ENCODE data around the gene DAO.
"Not testable (repeated sequence)": the region's sequence is repeated elsewhere in the genome, so short reads cannot be mapped to it uniquely, and the experiment has no call there.

DAO gene

GRCh38 chr12:108849660-108850059, 30.2 kb upstream of the DAO start:
- DNase-seq (ENCODE audit: low read depth in 2 of 2) = no peak

- DNase-seq (ENCODE audit: low read depth in 2 of 2) = no peak
These were observed 28.9 kb upstream of the DAO start for GRCh38 chr12:108850854-108851573.

- no peak for DNase-seq (ENCODE audit: low read depth in 2 of 2)
These were observed 27.1 kb upstream of the DAO start for GRCh38 chr12:108852674-108853309.

- no peak for DNase-seq (ENCODE audit: low read depth in 2 of 2)
These were observed 26.5 kb upstream of the DAO start for GRCh38 chr12:108853426-108853825.

GRCh38 chr12:108853981-108854446, 25.9 kb upstream of the DAO start:
- no peak for DNase-seq (ENCODE audit: low read depth in 2 of 2)

- DNase-seq (ENCODE audit: low read depth in 2 of 2) = no peak
These were observed 25.2 kb upstream of the DAO start for GRCh38 chr12:108854451-108855283.

GRCh38 chr12:108855284-108856169, 24.4 kb upstream of the DAO start:
- DNase-seq (ENCODE audit: low read depth in 2 of 2) = no peak

- DNase-seq (ENCODE audit: low read depth in 2 of 2) = no peak
These were observed 23.8 kb upstream of the DAO start for GRCh38 chr12:108856170-108856427.

- DNase-seq (ENCODE audit: low read depth in 2 of 2) = peak; percentile 45 to 51
These were observed 23.3 kb upstream of the DAO start for GRCh38 chr12:108856428-108857157.

GRCh38 chr12:108857158-108857407, 22.8 kb upstream of the DAO start:
- DNase-seq (ENCODE audit: low read depth in 2 of 2) = no peak

- DNase-seq (ENCODE audit: low read depth in 2 of 2) = no peak
These were observed 21.4 kb upstream of the DAO start for GRCh38 chr12:108858311-108859074.

GRCh38 chr12:108859141-108859922, 20.6 kb upstream of the DAO start:
- DNase-seq (ENCODE audit: low read depth in 2 of 2) = not testable (repeated sequence)

GRCh38 chr12:108859923-108860291, 20.0 kb upstream of the DAO start:
- no peak for DNase-seq (ENCODE audit: low read depth in 2 of 2)

- DNase-seq (ENCODE audit: low read depth in 2 of 2) = no peak
These were observed 19.4 kb upstream of the DAO start for GRCh38 chr12:108860443-108860842.

- no peak for DNase-seq (ENCODE audit: low read depth in 2 of 2)
These were observed 17.9 kb upstream of the DAO start for GRCh38 chr12:108861878-108862587.

- DNase-seq (ENCODE audit: low read depth in 2 of 2) = no peak
These were observed 17.3 kb upstream of the DAO start for GRCh38 chr12:108862588-108862959.

GRCh38 chr12:108865169-108865568, 14.7 kb upstream of the DAO start:
- DNase-seq (ENCODE audit: low read depth in 2 of 2) = no peak

- not testable (repeated sequence) for DNase-seq (ENCODE audit: low read depth in 2 of 2)
These were observed 13.8 kb upstream of the DAO start for GRCh38 chr12:108866083-108866482.

GRCh38 chr12:108868781-108869180, 11.1 kb upstream of the DAO start:
- no peak for DNase-seq (ENCODE audit: low read depth in 2 of 2)

All from stimulated activated CD4-positive, alpha-beta T cell treated with anti-CD3 and anti-CD28 coated beads, Interleukin-1b, Interleukin-23, amount 100 ng/mL, for 4 hours (primary cell).